Panc1 (cell line): ENCODE results near the gene ADAMTS6. TPM values are rescaled to one million over a fixed set of nuclear protein-coding genes. Genes with fewer than 3 reads are reported as not detected.

Source experiments
- ATAC-seq: fragments of 200-7000 bp; cut with Tn5 transposase; 2 replicates; pipeline ENCODE4 v1.9.1; 2020; ENCODE audit warnings: mild to moderate bottlenecking, moderate library complexity
- BruUV-seq: library from RNA; stranded (reverse); fragments of 400-500 nt; replicated peaks from 2 replicates; lab custom pipeline; 2021; lab: Mats Ljungman, UMichigan
- CTCF ChIA-PET: fragments of 300-600 bp; sonication (Branson Sonifier 250); formaldehyde crosslinking; loops from one replicate; lab custom pipeline; 2022; ENCODE audit warnings: antibody characterized with exemption; lab: Charles Lee
- POLR2A ChIA-PET: fragments of 300-600 bp; sonication (Branson Sonifier 250); formaldehyde crosslinking; loops from one replicate; lab custom pipeline; 2022; ENCODE audit warnings: antibody characterized with exemption; lab: Charles Lee
- DNase-seq: peaks from one replicate; pipeline ENCODE4 v3.0.0-alpha.2; 2010; ENCODE audit warnings: low read depth, low spot score
- H3K27ac ChIP-seq: 2 replicates; pipeline ENCODE4 v1.5.1; 2011; ENCODE audit warnings: mild to moderate bottlenecking, low read length, inconsistent platforms
- H3K27me3 ChIP-seq: fragments of 200-500 bp; sonication (Bioruptor generic); 2 replicates; pipeline ENCODE4 v1.6.0; 2014; ENCODE audit warnings: low read length, inconsistent platforms; ENCODE audit not compliant: control insufficient read depth, insufficient read depth
- H3K36me3 ChIP-seq: fragments of 200-500 bp; sonication (Bioruptor generic); 2 replicates; pipeline ENCODE4 v1.5.1; 2014; ENCODE audit warnings: inconsistent platforms, mild to moderate bottlenecking, low read length, moderate library complexity; ENCODE audit not compliant: control insufficient read depth, insufficient read depth
- H3K4me1 ChIP-seq: 2 replicates; pipeline ENCODE4 v1.5.1; 2011; ENCODE audit warnings: inconsistent platforms, mild to moderate bottlenecking, low read length, moderate library complexity; ENCODE audit not compliant: control insufficient read depth, insufficient read depth
- H3K4me3 ChIP-seq, 2 experiments: 2 replicates each; pipeline ENCODE4 v1.5.1; 2011 to 2012; ENCODE audit warnings: low read depth in 2 of 2, low read length in 2 of 2, mild to moderate bottlenecking in 2 of 2, inconsistent platforms in 1 of 2, moderate library complexity in 1 of 2
- H3K9me3 ChIP-seq: fragments of 200-500 bp; sonication (Bioruptor generic); 2 replicates; pipeline ENCODE4 v1.5.1; 2014; ENCODE audit warnings: low read depth, mild to moderate bottlenecking, inconsistent platforms, low read length, moderate library complexity; ENCODE audit not compliant: control insufficient read depth, insufficient read depth
- POLR2AphosphoS5 ChIP-seq: IDR thresholded peaks from 2 replicates; pipeline ENCODE4 v1.6.1; 2012; ENCODE audit warnings: mild to moderate bottlenecking, low read depth, low read length, moderate library complexity
- REST ChIP-seq, 2 experiments: IDR thresholded peaks; 2 replicates each; pipeline ENCODE4 v1.6.1; 2011 to 2012; ENCODE audit warnings: low read depth in 2 of 2, control low read depth in 1 of 2, low read length in 1 of 2, mild to moderate bottlenecking in 1 of 2, moderate library complexity in 1 of 2; ENCODE audit not compliant: insufficient read depth in 1 of 2
- SIN3A ChIP-seq: IDR thresholded peaks from 2 replicates; pipeline ENCODE4 v1.6.1; 2012; ENCODE audit warnings: low read depth, mild to moderate bottlenecking, low read length, moderate library complexity, borderline replicate concordance; ENCODE audit not compliant: insufficient read depth
- TCF7L2 ChIP-seq: IDR thresholded peaks from 2 replicates; pipeline ENCODE4 v1.6.1; 2011; ENCODE audit warnings: mild to moderate bottlenecking, low read depth, low read length, inconsistent platforms
- in situ Hi-C: cut with HindIII; loops from 2 replicates; pipeline ENCODE4 v1.10.0; 2016; ENCODE audit warnings: low sequenced_read_pairs, low pct_unique_long_range_greater_than_20kb
- intact Hi-C: fragments of 100-400 bp; cut with micrococcal nuclease; formaldehyde crosslinking; loops from one replicate; pipeline ENCODE4 v1.10.0; 2022; ENCODE audit not compliant: unreplicated experiment
- total RNA-seq: library from RNA; stranded (reverse); gene quantifications from one replicate; pipeline ENCODE4 v1.2.1, GENCODE V29; 2021; ENCODE audit not compliant: unreplicated experiment
- TF ChIP-seq, protein P1 (sequence below): fragments of 450-650 bp; IDR thresholded peaks from 2 replicates; pipeline ENCODE4 v1.5.1; 2017; ENCODE audit warnings: mild to moderate bottlenecking

Gene ADAMTS6
- total RNA-seq, 1 experiment from 2014 or later, result 0.64 TPM

DNA sequence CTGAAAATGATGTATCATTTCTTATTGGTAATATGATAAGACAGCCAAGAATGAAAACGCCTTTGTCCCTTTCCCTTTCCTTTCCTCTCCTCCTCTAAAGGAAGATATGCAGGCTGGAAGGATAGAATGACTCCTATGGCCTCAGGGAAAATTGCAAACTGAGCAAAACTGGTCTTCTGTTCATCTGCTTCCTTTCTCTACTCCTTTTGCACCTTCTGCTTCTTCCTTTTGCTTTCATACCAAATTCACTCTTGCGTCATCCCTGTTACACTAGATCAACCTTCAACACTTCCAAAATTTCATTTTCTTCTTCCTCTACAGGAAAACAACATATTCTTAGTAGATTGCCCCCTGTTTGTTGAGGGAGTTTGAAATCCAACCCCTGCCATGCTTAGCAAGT, 234.1 kb downstream of the ADAMTS6 start:
- DNase-seq, result no peak
- CTCF ChIA-PET, result no interaction called here
- ATAC-seq, result no peak
- intact Hi-C loops, result no loop called here
- Histone ChIP-seq H3K4me3 (no peak overlapping the region), H3K4me1 (no peaks in the 10 kb centered on the region), H3K36me3 (no peaks in the 10 kb centered on the region), H3K27ac (no peak overlapping the region), H3K9me3 (no peaks in the 10 kb centered on the region), H3K27me3 (peaks cover 2% of the 10 kb centered on the region; the same call in 1 of the 2 replicates)
- no TSS peak for BruUV-seq
- TF ChIP-seq SIN3A (no peak), REST (IDR thresholded peaks at IDR 0.05; ENCODE audit: insufficient read depth in 1 of 2, low read depth in 2 of 2, low read length in 1 of 2) (no peak), POLR2AphosphoS5 (no peak), TCF7L2 (no peak)
- TF ChIP-seq, protein P1, sequence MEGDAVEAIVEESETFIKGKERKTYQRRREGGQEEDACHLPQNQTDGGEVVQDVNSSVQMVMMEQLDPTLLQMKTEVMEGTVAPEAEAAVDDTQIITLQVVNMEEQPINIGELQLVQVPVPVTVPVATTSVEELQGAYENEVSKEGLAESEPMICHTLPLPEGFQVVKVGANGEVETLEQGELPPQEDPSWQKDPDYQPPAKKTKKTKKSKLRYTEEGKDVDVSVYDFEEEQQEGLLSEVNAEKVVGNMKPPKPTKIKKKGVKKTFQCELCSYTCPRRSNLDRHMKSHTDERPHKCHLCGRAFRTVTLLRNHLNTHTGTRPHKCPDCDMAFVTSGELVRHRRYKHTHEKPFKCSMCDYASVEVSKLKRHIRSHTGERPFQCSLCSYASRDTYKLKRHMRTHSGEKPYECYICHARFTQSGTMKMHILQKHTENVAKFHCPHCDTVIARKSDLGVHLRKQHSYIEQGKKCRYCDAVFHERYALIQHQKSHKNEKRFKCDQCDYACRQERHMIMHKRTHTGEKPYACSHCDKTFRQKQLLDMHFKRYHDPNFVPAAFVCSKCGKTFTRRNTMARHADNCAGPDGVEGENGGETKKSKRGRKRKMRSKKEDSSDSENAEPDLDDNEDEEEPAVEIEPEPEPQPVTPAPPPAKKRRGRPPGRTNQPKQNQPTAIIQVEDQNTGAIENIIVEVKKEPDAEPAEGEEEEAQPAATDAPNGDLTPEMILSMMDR, result no peak
- POLR2A ChIA-PET, result no interaction called here
- in situ Hi-C loops, result no loop called here

DNA sequence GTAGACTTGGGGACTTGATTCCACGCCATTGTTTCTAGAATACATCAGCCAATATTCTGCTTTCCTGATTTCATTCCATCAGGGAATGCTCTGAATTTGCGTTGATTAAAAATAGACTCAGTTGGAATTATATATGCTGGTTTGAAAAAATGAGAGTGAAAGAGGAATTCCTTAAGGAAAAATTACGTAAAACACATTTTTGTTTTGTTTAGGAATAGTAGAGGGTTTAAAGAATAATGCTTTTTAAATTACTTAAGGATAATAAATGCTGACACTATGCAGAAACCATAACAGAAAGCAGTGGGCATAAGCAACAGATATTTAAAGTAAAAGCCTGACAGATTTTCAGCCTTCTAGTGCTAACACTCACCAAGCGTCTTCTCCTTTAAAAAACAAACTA, 235.0 kb downstream of the ADAMTS6 start:
- Histone ChIP-seq H3K27ac (no peak overlapping the region), H3K27me3 (peaks cover 2% of the 10 kb centered on the region; the same call in 1 of the 2 replicates), H3K36me3 (no peaks in the 10 kb centered on the region), H3K4me1 (no peaks in the 10 kb centered on the region), H3K4me3 (no peak overlapping the region), H3K9me3 (no peaks in the 10 kb centered on the region)
- in situ Hi-C loops, result no loop called here
- intact Hi-C loops, result no loop called here
- TF ChIP-seq POLR2AphosphoS5, result no peak
- TF ChIP-seq, protein P1, result no peak
- no peak for TF ChIP-seq TCF7L2
- TF ChIP-seq SIN3A, result no peak
- no peak for TF ChIP-seq REST (IDR thresholded peaks at IDR 0.05; ENCODE audit: insufficient read depth in 1 of 2, low read depth in 2 of 2, low read length in 1 of 2)
- CTCF ChIA-PET, result no interaction called here
- no TSS peak for BruUV-seq
- ATAC-seq (no peak), DNase-seq (no peak)
- POLR2A ChIA-PET, result no interaction called here
